Ureter (tissue), 1 donor: ENCODE results near the gene PAQR5. TPM values are rescaled to one million over a fixed set of nuclear protein-coding genes. Genes with fewer than 3 reads are reported as not detected.
"Not testable (repeated sequence)": the region's sequence is repeated elsewhere in the genome, so short reads cannot be mapped to it uniquely, and the experiment has no call there.

Experiments used
- DNase-seq: peaks from one replicate; pipeline ENCODE4 v3.0.0-alpha.2; 2020; ENCODE audit warnings: low spot score
- total RNA-seq: library from RNA; stranded (reverse); gene quantifications from one replicate; pipeline ENCODE4 v1.2.4, GENCODE V29; 2023
- donor health status: DM: yes; HTN: yes; CAD: no.

Gene PAQR5
- total RNA-seq, 1 donor from 2014 or later = 6.5 TPM

- no peak for DNase-seq
Observed at GRCh38 chr15:69351333-69351732, 52.6 kb downstream of the PAQR5 start.

DNA sequence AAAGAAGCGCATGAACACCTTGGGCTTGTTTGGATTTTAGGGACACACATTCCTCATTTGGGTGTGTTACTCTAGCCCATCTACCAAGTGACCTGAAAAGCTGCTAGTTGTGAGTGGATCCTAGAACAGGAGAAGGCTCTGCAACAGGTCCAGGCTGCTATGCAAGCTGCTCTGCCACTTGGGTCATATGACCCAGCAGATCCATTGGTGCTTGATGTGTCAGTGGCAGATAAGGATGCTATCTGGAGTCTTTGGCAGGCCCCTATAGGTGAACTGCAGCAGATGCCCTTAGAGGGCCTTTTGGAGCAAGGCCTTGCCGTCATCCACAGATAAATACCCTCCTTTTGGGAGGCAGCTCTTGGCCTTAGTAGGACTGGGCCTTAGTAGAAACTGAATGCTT lies 53.2 kb downstream of the PAQR5 start:
- DNase-seq = no peak

DNA sequence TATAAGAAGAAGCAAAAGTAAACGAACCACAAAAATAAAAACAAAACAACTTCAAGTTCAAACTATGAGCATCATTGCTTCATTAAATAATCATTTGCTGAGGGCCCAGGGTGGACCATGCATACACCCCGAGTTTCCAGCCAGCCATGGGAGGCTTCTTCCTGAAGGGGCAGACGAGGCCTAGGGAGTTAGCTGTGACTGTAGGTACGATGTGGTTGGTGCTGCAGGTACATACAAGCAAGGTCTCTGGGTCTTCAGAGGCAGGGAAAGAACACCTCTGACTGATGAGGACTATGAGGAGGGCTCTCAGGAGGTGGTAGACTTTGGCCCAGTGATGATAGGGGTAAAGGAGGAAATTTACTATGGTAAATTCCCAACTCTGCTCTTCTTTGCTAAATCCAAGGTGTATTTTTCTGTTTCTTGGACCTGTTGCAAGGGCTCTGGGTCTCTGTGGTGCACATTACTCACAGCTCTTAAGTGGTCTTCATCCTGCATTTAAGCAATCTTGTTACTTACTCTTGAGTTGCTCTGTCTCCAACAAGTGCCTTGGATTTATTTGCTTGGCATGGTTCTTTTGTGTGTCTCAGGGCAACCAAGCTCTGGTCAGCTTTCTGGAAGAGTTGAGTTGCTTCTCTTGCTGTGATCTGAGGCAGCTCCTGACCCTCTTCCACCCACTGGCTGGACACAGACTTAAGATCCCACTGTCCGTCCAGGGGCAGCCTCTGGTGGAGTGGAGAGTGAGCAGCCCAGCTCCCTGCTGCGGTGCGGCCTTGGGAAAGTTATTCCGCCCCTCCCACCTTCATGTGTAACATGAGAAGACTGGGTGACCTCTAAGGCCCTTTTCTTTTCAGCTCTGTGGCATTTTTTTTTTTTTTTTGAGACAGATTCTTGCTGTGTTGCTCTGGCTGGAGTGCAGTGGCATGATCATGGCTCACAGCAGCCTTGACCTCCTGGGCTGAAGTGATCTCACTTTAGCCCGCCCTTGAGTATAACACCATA lies 59.4 kb downstream of the PAQR5 start:
- DNase-seq = no peak

DNA sequence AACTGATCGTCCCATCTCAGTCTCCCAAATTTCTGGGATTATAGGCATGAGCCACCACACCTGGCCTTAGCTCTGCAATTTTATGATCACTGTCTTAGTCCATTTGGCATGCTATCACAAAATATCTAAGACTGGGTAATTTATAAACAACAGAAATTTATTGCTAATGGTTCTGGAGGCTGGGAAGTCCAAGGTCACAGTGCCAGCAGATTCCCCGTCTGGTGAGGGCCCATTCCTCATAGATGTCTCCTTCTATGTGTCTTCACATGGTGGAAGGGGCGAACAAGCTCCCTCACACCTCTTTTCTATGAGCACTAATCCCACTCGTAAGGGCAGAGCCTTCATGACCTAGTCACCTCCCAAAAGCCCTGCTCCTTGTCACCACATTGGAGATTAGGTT lies 60.1 kb downstream of the PAQR5 start:
- no peak for DNase-seq

GRCh38 chr15:69359722-69360121 lies 61.0 kb downstream of the PAQR5 start:
- no peak for DNase-seq

DNA sequence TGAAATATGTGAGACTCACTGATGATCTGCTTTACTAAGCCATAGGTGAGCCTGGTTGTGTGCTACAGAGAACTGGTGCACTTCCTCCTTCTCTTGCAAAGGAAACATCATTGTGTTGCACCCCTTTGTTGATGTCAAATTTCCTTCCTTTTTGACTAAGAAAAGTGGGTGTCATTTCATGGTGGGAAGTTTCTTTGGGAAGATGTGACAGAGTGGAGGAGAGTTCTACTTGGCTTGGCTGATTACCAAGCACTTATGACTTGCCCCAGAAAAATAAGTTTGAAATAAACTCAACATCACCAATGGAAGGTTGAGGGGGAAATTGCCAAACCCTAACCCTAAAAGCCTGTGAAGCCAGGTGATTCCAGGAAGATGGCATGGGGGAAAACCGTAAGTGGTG lies 61.9 kb downstream of the PAQR5 start:
- DNase-seq = no peak

DNA sequence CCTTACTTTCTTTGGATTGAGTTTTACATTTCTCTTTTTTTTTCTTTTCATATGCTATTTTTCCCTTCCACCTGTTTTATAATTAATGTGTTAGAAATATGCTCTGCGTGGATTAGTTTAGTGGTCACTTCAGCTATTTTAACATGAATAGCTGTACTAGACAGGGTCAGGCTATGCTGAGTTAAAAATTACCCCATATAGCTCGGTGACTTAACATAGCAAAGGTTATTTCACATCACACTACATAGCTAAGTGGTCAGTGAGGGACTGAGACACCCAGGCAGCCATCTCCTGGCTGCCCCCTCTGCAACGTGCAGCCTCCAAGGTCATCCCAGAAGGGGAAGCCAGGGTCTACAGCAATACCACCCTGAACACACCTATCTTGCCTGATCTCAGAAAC lies 68.5 kb downstream of the PAQR5 start:
- no peak for DNase-seq

- DNase-seq = no peak
Observed at GRCh38 chr15:69369631-69370030, 70.9 kb downstream of the PAQR5 start.

- no peak for DNase-seq
Observed at GRCh38 chr15:69373406-69373805, 74.7 kb downstream of the PAQR5 start.

- DNase-seq = no peak
Observed at GRCh38 chr15:69375151-69375790, 76.6 kb downstream of the PAQR5 start.

- DNase-seq = no peak
Observed at GRCh38 chr15:69377216-69377970, 78.7 kb downstream of the PAQR5 start.

GRCh38 chr15:69380100-69380725 lies 81.5 kb downstream of the PAQR5 start:
- DNase-seq = no peak

DNA sequence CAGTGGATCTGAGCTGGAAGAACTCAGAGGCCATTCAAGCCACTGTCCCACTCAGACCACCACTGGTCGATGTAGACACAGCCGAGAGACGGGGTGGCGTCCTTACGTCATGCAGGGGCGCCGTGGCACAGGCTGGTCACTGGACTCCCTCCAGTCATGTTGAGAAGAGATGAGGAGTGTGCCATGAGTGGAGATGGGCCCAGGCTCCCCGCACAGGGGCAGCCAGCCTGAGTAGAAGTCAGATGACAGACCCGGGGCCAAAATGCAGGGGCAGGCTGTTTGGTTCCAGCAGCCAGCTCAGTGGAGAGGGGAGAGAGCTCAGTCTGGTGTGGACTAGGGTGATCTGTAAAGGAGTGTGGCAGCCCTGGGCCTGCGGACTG lies 82.0 kb downstream of the PAQR5 start:
- no peak for DNase-seq

DNA sequence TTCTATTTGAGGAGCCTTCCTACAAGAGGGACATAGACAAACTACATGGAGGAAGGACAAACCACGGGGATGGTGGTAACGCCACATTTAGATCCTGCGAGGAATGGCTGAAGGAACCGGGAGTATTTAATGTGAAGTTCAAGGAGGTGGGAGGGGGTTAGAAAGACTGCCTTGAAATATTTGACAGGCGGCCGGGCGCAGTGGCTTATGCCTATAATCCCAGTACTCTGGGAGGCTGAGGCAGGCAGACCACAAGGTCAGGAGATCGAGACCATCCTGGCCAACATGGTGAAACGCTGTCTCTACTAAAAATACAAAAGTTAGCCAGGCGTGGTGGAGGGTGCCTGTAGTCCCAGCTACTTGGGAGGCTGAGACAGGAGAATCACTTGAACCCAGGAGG lies 83.5 kb downstream of the PAQR5 start:
- not testable (repeated sequence) for DNase-seq

GRCh38 chr15:69384066-69384465 lies 85.4 kb downstream of the PAQR5 start:
- not testable (repeated sequence) for DNase-seq

GRCh38 chr15:69384626-69385598 lies 86.2 kb downstream of the PAQR5 start:
- DNase-seq = no peak

DNA sequence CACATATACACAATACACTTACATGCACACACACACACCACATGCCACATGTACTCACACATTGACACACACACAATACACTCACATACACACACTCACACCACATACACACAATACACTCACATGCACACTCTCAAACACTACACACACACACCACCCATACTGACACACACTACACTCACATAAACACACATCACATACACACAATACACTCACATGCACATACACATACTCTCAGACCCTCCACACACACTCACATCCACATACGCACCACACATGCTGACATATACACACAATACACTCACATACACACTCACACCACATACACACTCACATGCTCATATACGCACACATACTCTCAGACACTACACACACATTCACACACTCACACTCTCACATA lies 87.1 kb downstream of the PAQR5 start:
- DNase-seq = no peak

DNA sequence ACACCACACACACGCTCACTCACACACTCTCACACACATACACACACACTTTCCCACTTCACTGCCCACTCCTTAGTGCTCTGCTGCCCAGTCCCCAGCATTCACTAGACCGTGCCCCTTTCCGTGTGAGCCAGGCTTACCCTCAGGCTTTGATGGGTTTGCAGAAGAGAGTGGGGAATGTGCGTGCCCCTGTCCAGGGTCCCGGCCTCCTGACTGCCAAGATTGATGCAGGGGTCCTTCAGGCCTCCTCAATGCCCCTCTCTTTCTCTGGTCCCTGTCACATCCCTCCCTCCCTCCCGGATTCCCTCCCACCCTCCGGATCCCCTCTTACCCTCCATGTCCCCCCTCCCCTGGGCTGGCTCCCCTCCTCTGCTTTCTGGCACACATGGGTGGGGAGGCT lies 87.6 kb downstream of the PAQR5 start:
- no peak for DNase-seq

GRCh38 chr15:69388260-69388705 lies 89.6 kb downstream of the PAQR5 start:
- DNase-seq = no peak

DNA sequence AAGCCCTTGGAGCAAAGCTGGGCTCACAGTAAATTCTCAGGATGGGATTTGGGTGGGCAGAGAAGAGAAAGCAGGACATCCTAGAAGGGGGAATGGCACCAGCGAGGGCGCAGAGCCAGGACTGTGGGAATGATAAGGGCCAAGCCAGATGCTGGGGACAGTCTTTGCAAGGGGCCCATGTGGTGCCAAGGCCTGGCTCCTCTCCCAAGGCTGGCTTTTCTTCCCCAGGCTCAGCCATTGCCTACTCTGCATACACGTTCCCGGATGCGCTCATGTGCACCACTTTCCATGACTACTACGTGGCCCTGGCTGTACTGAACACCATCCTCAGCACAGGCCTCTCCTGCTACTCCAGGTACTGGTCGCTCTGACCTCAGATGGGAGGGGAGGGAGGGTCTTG lies 90.7 kb downstream of the PAQR5 start:
- DNase-seq = no peak

- no peak for DNase-seq
Observed at GRCh38 chr15:69390575-69390974, 91.9 kb downstream of the PAQR5 start.
